ENCODE results near the gene ITPK1.

- TF ChIP-seq POLR2A (IDR thresholded peaks at IDR 0.05), result no peak
- no peak for TF ChIP-seq EP300 (IDR thresholded peaks at IDR 0.05; ENCODE audit: low read depth)
Observed at GRCh38 chr14:92956961-92957360, 158.8 kb downstream of the ITPK1 start.

Data from transverse colon (tissue), 1 donor.